NT2/D1 (cell line): Measurements from ENCODE around the gene PALM.
A peak's percentile ranks its signal among the peaks of the same experiment; 100 is the strongest.

Experiments
- DNase-seq: peaks from one replicate; pipeline ENCODE4 v3.0.0-alpha.2; 2011; ENCODE audit warnings: low read depth, low spot score
- H3K27me3 ChIP-seq: 2 replicates; pipeline ENCODE4 v1.6.0; 2011; ENCODE audit warnings: mild to moderate bottlenecking; ENCODE audit not compliant: insufficient read length, insufficient read depth
- H3K36me3 ChIP-seq: 2 replicates; pipeline ENCODE4 v1.6.1; 2011; ENCODE audit warnings: mild to moderate bottlenecking, low read length, mixed read lengths; ENCODE audit not compliant: insufficient read depth, insufficient read length
- H3K4me1 ChIP-seq: 2 replicates; pipeline ENCODE4 v1.5.1; 2011; ENCODE audit not compliant: insufficient read depth, insufficient read length
- H3K4me3 ChIP-seq: 2 replicates; pipeline ENCODE4 v1.5.1; 2011; ENCODE audit warnings: low read depth; ENCODE audit not compliant: insufficient read length
- H3K9ac ChIP-seq: 2 replicates; pipeline ENCODE4 v1.6.0; 2011; ENCODE audit warnings: low read depth; ENCODE audit not compliant: insufficient read length
- H3K9me3 ChIP-seq: 2 replicates; pipeline ENCODE4 v1.5.1; 2011; ENCODE audit warnings: mild to moderate bottlenecking, low read length; ENCODE audit not compliant: insufficient read depth
- SUZ12 ChIP-seq: IDR thresholded peaks from 2 replicates; pipeline ENCODE4 v1.6.1; 2011; ENCODE audit not compliant: insufficient read length, insufficient read depth; ENCODE audit errors: extremely low read depth
- YY1 ChIP-seq: IDR thresholded peaks from 2 replicates; pipeline ENCODE4 v1.6.1; 2011; ENCODE audit not compliant: insufficient read length, insufficient read depth
- ZNF274 ChIP-seq: IDR thresholded peaks from 2 replicates; pipeline ENCODE4 v1.6.1; 2011; ENCODE audit warnings: mild to moderate bottlenecking, low read depth, low read length

The PALM gene

DNA sequence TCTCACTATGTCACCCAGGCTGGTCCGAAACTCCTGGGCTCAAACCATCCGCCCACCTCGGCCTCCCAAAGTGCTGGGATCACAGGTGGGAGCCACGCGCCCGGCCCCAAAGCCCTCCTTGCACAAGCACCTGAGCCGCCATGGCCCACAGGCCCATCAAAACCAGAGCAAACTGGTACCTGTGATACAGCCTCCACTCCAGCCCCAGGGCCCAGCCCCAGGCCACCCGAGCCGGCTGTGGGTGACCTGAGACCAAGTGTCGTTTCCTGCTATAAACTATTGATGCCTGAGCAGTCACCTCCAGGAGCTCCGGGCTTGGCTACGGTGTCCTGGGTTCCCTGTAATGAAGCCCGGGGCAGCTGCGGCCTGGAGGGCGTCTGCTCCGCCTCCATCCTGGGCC lies 78.8 kb downstream of the PALM start:
- Histone ChIP-seq H3K4me3 (no peak overlapping the region), H3K36me3 (peaks cover 23% of the 10 kb centered on the region), H3K9me3 (no peaks in the 10 kb centered on the region), H3K9ac (peak overlapping the region; percentile 21), H3K4me1 (peaks cover 12% of the 10 kb centered on the region), H3K27me3 (no peaks in the 10 kb centered on the region)
- TF ChIP-seq SUZ12 = no peak
- TF ChIP-seq ZNF274 = no peak
- no peak for TF ChIP-seq YY1
- no peak for DNase-seq

DNA sequence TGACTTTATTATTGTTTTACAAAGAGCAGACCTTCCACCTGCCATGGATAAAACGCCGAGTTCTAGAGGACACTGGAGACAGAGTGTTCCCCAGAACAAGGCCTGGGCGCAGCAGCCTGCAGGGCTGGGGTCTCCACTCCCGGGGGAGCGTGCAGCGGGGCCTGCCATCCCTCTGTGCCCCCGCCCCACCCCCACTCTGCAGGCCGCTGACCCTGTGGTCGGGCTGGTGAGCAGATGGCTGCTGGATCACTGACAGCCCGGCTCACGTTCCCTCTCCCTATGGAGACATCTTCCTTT lies 79.9 kb downstream of the PALM start:
- Histone ChIP-seq H3K9ac (peak overlapping the region; percentile 72), H3K4me3 (no peak overlapping the region), H3K9me3 (no peaks in the 10 kb centered on the region), H3K36me3 (peaks cover 23% of the 10 kb centered on the region), H3K4me1 (peaks cover 15% of the 10 kb centered on the region), H3K27me3 (no peaks in the 10 kb centered on the region)
- no peak for TF ChIP-seq SUZ12
- DNase-seq = no peak

GRCh38 chr19:788983-789700 lies 80.4 kb downstream of the PALM start:
- Histone ChIP-seq H3K4me3 (no peak overlapping the region), H3K4me1 (peaks cover 17% of the 10 kb centered on the region), H3K9ac (peak overlapping the region; percentile 72), H3K27me3 (no peaks in the 10 kb centered on the region), H3K9me3 (no peaks in the 10 kb centered on the region), H3K36me3 (peaks cover 23% of the 10 kb centered on the region)
- DNase-seq = no peak
- no peak for TF ChIP-seq SUZ12
- TF ChIP-seq YY1 = no peak
- no peak for TF ChIP-seq ZNF274

- H3K36me3 ChIP-seq = peaks cover 18% of the 10 kb centered on the region
- no peaks in the 10 kb centered on the region for H3K9me3 ChIP-seq
- H3K4me1 ChIP-seq = peaks cover 15% of the 10 kb centered on the region
- H3K9ac ChIP-seq = peak overlapping the region; percentile 69
- no peaks in the 10 kb centered on the region for H3K27me3 ChIP-seq
- no peak for TF ChIP-seq SUZ12
- no peak for TF ChIP-seq ZNF274
- TF ChIP-seq YY1 = no peak
- DNase-seq = no peak
- H3K4me3 ChIP-seq = no peak overlapping the region
These were observed 80.9 kb downstream of the PALM start for GRCh38 chr19:789701-790060.

- H3K36me3 ChIP-seq = peaks cover 12% of the 10 kb centered on the region
- no peak for TF ChIP-seq SUZ12
- TF ChIP-seq ZNF274 = no peak
- TF ChIP-seq YY1 = no peak
- H3K9me3 ChIP-seq = no peaks in the 10 kb centered on the region
- peak overlapping the region; percentile 47 for H3K9ac ChIP-seq
- no peak for DNase-seq
- H3K27me3 ChIP-seq = no peaks in the 10 kb centered on the region
- peaks cover 19% of the 10 kb centered on the region for H3K4me1 ChIP-seq
- no peak overlapping the region for H3K4me3 ChIP-seq
These were observed 82.4 kb downstream of the PALM start for GRCh38 chr19:791007-791566.

- Histone ChIP-seq H3K9me3 (no peaks in the 10 kb centered on the region), H3K4me3 (no peak overlapping the region), H3K9ac (peak overlapping the region; percentile 47), H3K4me1 (peaks cover 19% of the 10 kb centered on the region), H3K27me3 (no peaks in the 10 kb centered on the region), H3K36me3 (peaks cover 12% of the 10 kb centered on the region)
- no peak for TF ChIP-seq ZNF274
- TF ChIP-seq SUZ12 = no peak
- TF ChIP-seq YY1 = no peak
- no peak for DNase-seq
These were observed 83.0 kb downstream of the PALM start for GRCh38 chr19:791567-792305.

DNA sequence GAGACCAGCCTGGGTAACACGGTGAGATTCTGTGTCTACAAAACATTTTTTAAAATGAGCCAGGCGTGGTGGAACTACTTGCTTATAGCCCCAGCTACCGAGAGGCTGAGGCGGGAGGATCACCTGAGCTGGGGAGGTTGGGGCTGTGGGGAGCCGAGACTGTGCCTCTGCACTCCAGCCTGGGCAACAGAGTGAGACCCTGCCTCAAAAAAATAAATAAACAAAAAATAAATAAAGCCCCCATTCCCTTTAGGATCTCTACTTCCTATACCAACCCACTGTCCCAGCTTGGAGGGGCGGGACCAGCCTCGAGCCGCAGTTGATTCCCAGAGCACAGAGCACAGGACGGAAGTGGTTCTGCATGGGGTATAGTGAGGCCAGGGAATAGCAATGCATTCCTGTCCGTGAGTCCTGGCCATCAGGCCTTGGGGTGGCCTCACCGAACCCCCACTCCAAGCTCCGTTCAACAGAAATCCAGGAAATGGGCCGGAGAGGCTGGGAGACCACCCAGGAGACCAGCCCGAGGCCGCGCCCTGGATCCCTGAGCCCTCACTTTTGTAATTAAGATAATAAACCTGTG lies 83.7 kb downstream of the PALM start:
- no peak for DNase-seq
- TF ChIP-seq SUZ12 (no peak), YY1 (no peak), ZNF274 (no peak)
- H3K9me3 ChIP-seq = no peaks in the 10 kb centered on the region

More for the DNA sequence above, 83.7 kb downstream of the PALM start:
- H3K9ac ChIP-seq = peak overlapping the region; percentile 29
- no peak overlapping the region for H3K4me3 ChIP-seq
- H3K27me3 ChIP-seq = no peaks in the 10 kb centered on the region
- peaks cover 8% of the 10 kb centered on the region for H3K36me3 ChIP-seq
- H3K4me1 ChIP-seq = peaks cover 19% of the 10 kb centered on the region
